ENCODE results near the gene STK33.
A peak's percentile ranks its signal among the peaks of the same experiment; 100 is the strongest.

STK33 gene

DNA sequence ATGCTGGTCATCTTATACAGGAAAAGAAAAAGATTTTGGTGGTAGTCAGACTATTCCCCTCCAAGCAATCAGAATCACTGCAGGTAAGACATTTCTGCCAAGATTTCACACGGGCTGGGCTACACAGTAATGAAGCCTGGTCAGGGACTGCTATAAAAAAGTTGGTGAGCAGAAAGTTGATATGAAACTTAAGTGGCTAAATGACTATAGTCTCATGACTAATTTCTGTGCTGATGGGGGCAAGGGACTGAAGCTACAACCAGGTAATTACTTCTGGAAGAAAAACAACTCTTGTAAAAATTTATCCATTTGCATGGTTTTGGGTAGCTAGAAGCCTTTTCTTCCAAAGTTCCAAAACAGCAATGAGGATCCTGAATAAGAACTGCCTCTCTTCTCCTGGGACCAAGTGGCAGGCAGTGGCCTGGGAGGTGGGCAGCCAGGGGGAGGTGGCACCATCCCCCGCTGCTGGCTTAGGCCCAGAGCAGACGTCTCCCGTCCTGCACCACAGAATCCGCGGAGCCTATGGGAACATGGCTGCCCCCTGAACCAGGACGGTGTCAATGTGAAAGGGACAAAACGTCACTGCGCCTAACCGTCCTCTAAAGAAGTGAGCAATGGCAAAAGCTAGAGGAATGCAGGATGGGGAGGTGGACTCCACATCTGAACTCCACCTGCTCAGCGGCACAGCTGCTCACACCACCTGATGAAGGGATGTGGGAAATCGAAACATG is 207.7 kb downstream of the STK33 start (continued):
- TF ChIP-seq ZBTB11 (tag by site-specific recombination; conservative IDR thresholded peaks at IDR 0.05; ENCODE audit: low read depth): no peak
- TF ChIP-seq ZNF138 (tag by site-specific recombination; IDR thresholded peaks at IDR 0.05; ENCODE audit: borderline replicate concordance): no peak
- TF ChIP-seq, protein P1, sequence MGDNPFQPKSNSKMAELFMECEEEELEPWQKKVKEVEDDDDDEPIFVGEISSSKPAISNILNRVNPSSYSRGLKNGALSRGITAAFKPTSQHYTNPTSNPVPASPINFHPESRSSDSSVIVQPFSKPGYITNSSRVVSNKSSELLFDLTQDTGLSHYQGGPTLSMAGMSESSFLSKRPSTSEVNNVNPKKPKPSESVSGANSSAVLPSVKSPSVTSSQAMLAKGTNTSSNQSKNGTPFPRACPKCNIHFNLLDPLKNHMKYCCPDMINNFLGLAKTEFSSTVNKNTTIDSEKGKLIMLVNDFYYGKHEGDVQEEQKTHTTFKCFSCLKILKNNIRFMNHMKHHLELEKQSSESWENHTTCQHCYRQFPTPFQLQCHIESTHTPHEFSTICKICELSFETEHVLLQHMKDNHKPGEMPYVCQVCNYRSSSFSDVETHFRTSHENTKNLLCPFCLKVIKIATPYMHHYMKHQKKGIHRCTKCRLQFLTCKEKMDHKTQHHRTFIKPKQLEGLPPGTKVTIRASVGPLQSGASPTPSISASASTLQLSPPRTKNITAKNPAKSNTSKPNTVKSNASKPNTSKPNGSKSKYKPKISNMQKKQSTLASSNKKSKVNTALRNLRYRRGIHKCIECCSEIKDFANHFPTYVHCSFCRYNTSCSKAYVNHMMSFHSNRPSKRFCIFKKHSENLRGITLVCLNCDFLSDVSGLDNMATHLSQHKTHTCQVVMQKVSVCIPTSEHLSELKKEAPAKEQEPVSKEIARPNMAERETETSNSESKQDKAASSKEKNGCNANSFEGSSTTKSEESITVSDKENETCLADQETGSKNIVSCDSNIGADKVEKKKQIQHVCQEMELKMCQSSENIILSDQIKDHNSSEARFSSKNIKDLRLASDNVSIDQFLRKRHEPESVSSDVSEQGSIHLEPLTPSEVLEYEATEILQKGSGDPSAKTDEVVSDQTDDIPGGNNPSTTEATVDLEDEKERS (tag by site-specific recombination; IDR thresholded peaks at IDR 0.05): no peak
- TF ChIP-seq, protein P2, sequence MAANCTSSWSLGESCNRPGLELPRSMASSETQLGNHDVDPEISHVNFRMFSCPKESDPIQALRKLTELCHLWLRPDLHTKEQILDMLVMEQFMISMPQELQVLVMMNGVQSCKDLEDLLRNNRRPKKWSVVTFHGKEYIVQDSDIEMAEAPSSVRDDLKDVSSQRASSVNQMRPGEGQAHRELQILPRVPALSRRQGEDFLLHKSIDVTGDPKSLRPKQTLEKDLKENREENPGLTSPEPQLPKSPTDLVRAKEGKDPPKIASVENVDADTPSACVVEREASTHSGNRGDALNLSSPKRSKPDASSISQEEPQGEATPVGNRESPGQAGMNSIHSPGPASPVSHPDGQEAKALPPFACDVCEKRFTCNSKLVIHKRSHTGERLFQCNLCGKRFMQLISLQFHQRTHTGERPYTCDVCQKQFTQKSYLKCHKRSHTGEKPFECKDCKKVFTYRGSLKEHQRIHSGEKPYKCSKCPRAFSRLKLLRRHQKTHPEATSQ (tag by site-specific recombination; IDR thresholded peaks at IDR 0.05): no peak
- no peak for TF ChIP-seq SP2 (tag by site-specific recombination; IDR thresholded peaks at IDR 0.05)
- TF ChIP-seq, protein P3, sequence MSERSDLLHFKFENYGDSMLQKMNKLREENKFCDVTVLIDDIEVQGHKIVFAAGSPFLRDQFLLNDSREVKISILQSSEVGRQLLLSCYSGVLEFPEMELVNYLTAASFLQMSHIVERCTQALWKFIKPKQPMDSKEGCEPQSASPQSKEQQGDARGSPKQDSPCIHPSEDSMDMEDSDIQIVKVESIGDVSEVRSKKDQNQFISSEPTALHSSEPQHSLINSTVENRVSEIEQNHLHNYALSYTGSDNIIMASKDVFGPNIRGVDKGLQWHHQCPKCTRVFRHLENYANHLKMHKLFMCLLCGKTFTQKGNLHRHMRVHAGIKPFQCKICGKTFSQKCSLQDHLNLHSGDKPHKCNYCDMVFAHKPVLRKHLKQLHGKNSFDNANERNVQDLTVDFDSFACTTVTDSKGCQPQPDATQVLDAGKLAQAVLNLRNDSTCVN (tag by site-specific recombination; optimal IDR thresholded peaks at IDR 0.05): no peak
- TF ChIP-seq ZNF510 (tag by site-specific recombination; IDR thresholded peaks at IDR 0.05; ENCODE audit: insufficient replicate concordance): no peak

- Histone ChIP-seq H3K9me3 (ENCODE audit: control insufficient read depth, insufficient read depth, low read depth, low read length) (no peaks in the 10 kb centered on the region), H3K4me1 (ENCODE audit: control insufficient read depth, insufficient read depth, low read length) (no peaks in the 10 kb centered on the region), H3K27ac (ENCODE audit: extremely low read depth, low read depth, low read length) (no peak overlapping the region), H3K36me3 (ENCODE audit: control insufficient read depth in 2 of 2, insufficient read depth in 1 of 2, low read length in 2 of 2) (no peaks in the 10 kb centered on the region), H3K4me3 (ENCODE audit: low read depth, low read length) (no peak overlapping the region)
- ChIA-PET CTCF (interaction anchor here (0.6 to 1.3 kb wide), 3 partner anchors 31 to 575 kb away, joined by 3 to 4 read pairs (median 3); no protein-coding TSS in a partner anchor), POLR2A (no interaction called here)
- TF ChIP-seq KLF10 (tag by site-specific recombination; IDR thresholded peaks at IDR 0.05): no peak
- TF ChIP-seq ZNF354C (tag by site-specific recombination; IDR thresholded peaks at IDR 0.05; ENCODE audit: borderline replicate concordance, low read depth): no peak
- no peak for TF ChIP-seq ZIC2 (tag by site-specific recombination; IDR thresholded peaks at IDR 0.05)
- no peak for TF ChIP-seq ZFHX2 (tag by site-specific recombination; conservative IDR thresholded peaks at IDR 0.05)
- TF ChIP-seq SP3 (tag by site-specific recombination; IDR thresholded peaks at IDR 0.05): no peak
- peak; percentile 68 for TF ChIP-seq TCF7L2 (IDR thresholded peaks at IDR 0.05; ENCODE audit: borderline replicate concordance, low read depth, low read length)
These were observed 209.7 kb downstream of the STK33 start for GRCh38 chr11:8384199-8384821.

Measured in HEK293 (cell line).